HCT116 (cell line): ENCODE results near the gene SLC5A1.

ENCODE experiments used
- EZH2phosphoT487 ChIP-seq: fragments of 200-600 bp; IDR thresholded peaks from 2 replicates; pipeline ENCODE4 v1.6.1; 2018; ENCODE audit warnings: antibody characterized with exemption, borderline replicate concordance
- SIN3A ChIP-seq: IDR thresholded peaks from 2 replicates; pipeline ENCODE4 v1.6.1; 2012; ENCODE audit warnings: low read depth
- TF ChIP-seq, protein P1 (sequence below), 3 experiments: fragments of 200-600 bp in 1 of 3; sonication (generic) in 1 of 3; IDR thresholded peaks in 2 of 3; conservative IDR thresholded peaks in 1 of 3; 2 replicates each; pipeline ENCODE4 v1.5.1; 2012 to 2017; ENCODE audit warnings: low read depth in 2 of 3, low read length in 2 of 3, antibody characterized with exemption in 1 of 3, borderline replicate concordance in 1 of 3, control low read depth in 1 of 3, mild to moderate bottlenecking in 1 of 3, mixed read lengths in 1 of 3, mixed run types in 1 of 3, moderate library complexity in 1 of 3; ENCODE audit not compliant: insufficient read depth in 1 of 3

DNA sequence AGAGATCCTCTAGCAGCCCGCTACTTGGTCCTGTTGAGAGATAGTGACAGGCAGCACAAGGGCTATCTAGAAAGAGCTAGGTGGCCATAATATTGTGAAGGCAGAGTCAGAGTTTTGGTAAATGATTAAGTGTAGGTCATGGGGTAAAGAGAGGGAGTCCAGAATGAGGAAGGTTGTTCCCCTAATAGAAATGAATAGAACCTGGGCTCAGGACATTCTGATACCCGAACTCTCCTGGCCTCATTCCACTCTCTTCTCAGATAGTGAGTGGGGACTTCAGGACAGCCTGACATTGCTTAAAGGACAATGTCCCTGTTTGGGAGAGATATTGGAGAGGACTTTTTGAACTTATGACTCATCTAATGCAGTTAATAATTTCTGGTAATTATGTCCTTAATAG, 20.6 kb downstream of the SLC5A1 start:
- TF ChIP-seq, protein P1, sequence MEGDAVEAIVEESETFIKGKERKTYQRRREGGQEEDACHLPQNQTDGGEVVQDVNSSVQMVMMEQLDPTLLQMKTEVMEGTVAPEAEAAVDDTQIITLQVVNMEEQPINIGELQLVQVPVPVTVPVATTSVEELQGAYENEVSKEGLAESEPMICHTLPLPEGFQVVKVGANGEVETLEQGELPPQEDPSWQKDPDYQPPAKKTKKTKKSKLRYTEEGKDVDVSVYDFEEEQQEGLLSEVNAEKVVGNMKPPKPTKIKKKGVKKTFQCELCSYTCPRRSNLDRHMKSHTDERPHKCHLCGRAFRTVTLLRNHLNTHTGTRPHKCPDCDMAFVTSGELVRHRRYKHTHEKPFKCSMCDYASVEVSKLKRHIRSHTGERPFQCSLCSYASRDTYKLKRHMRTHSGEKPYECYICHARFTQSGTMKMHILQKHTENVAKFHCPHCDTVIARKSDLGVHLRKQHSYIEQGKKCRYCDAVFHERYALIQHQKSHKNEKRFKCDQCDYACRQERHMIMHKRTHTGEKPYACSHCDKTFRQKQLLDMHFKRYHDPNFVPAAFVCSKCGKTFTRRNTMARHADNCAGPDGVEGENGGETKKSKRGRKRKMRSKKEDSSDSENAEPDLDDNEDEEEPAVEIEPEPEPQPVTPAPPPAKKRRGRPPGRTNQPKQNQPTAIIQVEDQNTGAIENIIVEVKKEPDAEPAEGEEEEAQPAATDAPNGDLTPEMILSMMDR (IDR thresholded peaks at IDR 0.05 in 2 of 3, conservative IDR thresholded peaks at IDR 0.05 in 1 of 3; ENCODE audit: borderline replicate concordance in 1 of 3, insufficient read depth in 1 of 3, low read depth in 2 of 3, low read length in 2 of 3): no peak
- TF ChIP-seq SIN3A (no peak), EZH2phosphoT487 (no peak)
